GM18951 (cell line): ENCODE results near the gene MTX1.
A peak's percentile ranks its signal among the peaks of the same experiment; 100 is the strongest.

Experiments
- POLR2A ChIP-seq: IDR thresholded peaks from 4 replicates; pipeline ENCODE4 v1.6.1; 2011; ENCODE audit warnings: mild to moderate bottlenecking; ENCODE audit not compliant: insufficient read length, insufficient read depth; ENCODE audit errors: extremely low read depth
- in situ Hi-C: fragments of 300-500 bp; cut with MboI; formaldehyde crosslinking; loops from one replicate; pipeline ENCODE4 v1.12.0; 2022; ENCODE audit warnings: low sequenced_read_pairs, mixed read lengths, inconsistent platforms; ENCODE audit not compliant: unreplicated experiment

The MTX1 gene

DNA sequence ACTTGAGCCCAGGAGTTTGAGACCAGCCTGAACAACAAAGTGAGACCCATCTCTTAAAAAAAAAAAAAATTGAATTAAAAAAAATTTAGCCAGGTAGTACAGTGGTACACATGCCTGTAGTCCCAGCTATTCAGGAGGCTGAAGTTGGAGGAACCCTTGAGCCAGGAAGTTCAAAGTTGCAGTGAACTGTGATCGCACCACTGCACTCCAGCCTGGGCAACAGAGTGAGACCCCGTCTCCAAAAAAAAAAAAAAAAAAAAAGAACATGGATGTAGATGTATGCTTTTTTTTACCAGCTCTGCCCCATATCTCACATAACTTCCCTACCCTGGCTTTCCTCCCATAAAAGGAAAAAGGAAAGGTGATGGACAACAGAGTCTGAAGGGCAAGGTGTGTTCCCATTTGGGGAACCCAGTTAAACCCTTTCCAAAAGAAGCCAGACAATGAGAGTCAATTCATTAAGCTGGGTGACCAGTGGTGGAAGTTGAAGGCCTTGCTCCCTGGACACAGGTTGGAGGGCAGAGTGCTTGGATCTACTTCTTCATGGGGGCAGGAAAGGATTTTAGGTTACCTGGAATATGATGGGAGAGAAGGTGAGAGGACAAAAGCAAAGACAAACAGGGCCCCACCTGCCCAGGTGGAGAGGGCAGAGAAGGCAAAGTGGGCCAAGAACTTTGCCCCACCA is 38.3 kb upstream of the MTX1 start:
- no peak for TF ChIP-seq POLR2A
- in situ Hi-C loops, result loop anchor here (5.0 kb wide), 1 partner anchor 83 kb away; no protein-coding TSS in a partner anchor

DNA sequence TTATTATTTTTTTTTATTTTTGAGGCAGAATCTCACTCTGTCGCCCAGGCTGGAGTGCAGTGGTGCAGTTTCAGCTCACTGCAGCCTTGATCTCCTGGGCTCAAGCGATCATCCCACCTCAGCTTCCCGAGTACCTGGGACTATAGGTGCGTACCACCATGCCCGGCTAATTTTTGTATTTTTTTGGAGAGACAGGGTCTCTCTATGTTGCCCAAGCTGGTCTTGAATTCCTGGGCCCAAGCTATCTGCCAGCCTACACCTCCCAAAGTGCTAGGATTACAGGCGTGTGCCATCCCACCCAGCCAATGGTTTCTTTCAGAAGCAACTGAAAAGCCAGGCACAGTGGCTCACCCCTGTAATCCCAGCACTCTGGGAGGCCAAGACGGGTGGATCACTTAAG is 37.7 kb upstream of the MTX1 start:
- no peak for TF ChIP-seq POLR2A
- in situ Hi-C loops, result loop anchor here (5.0 kb wide), 1 partner anchor 84 kb away; no protein-coding TSS in a partner anchor

DNA sequence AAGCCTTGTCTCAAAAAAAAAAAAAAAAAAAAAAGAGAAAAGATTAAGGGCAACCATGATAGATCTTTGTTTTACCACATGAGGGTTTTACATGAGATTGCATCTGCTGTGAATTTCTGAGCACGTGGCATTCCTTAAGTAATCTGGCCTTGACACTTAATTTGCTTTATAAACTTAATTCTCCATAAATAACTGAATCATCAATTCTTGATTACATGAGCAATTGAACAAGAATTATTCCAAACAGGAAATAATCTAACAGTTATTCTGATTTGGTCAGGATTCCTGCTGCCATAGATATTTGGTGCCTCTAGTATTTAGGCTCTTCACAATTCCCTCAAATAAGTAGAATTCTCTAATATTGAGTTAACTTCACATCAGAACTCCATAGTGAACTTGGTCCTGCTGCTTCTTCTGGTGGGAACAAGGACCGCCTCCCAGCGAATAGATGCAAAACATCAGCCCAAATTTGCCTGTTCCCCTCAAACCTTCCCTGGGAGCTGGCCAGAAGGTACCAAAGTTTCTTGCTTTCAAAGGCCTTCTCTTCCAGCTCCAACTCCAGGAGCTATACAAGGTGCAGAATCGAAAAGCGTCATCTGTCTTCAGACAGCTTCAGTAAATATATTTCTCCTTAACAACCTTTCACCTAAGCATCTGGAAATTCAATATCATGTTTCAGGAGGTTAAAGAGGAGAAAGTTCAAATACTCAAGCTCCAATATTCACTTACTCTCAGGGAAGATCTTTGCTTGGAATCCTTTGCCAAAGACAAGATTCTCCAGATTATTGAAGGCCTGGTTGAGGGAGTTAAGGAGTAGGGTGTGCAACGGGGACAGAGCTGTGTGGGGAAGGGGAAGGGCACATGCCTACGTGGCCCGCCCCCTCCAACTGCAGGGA is 36.4 kb upstream of the MTX1 start:
- in situ Hi-C loops, result loop anchor here (5.0 kb wide), 1 partner anchor 85 kb away; no protein-coding TSS in a partner anchor
- no peak for TF ChIP-seq POLR2A

DNA sequence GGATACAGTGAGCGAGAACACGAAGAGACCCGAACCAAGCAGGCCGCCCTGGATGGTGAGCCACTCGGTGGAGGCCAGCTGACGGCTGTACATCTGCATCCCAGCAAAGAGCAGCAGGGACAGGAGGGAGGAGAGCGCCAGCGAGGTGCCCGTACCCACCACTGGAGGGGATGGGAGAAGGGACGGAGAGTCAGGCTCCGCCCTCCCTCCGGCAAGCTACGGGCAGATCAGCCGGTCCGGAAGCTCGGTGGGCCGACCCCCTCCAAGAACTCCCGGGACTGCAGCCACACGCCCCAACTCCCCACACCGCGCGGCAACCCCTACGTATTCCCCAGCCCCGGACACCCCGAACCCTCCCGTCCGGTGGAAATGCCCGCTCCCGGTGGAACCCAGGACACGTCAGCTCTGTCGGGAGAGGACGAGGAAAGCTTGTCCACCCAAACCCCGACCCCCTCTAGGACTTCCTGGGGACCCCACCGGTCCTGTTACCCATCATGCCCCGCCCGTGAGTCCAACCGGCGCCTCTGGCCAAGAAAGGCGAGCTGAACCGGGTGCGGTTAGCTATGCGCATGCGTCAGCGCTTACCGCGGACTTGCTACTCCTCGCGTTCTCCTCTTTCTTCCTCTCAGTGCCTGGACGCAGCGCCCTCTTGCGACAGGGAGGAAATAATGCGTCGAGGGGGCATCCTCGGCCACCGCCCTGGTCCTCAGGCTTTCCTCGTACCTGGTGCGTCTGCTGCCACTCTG is 35.6 kb upstream of the MTX1 start, which contains the start of gene KRTCAP2:
Gene KRTCAP2, minus strand, starts transcription at position 573 of the 746 bp plus-strand sequence. Its CDS starts 80 bp downstream, at position 493.
- TF ChIP-seq POLR2A, result peak; percentile 93
- in situ Hi-C loops, result loop anchor here (5.0 kb wide), 1 partner anchor 86 kb away; no protein-coding TSS in a partner anchor

DNA sequence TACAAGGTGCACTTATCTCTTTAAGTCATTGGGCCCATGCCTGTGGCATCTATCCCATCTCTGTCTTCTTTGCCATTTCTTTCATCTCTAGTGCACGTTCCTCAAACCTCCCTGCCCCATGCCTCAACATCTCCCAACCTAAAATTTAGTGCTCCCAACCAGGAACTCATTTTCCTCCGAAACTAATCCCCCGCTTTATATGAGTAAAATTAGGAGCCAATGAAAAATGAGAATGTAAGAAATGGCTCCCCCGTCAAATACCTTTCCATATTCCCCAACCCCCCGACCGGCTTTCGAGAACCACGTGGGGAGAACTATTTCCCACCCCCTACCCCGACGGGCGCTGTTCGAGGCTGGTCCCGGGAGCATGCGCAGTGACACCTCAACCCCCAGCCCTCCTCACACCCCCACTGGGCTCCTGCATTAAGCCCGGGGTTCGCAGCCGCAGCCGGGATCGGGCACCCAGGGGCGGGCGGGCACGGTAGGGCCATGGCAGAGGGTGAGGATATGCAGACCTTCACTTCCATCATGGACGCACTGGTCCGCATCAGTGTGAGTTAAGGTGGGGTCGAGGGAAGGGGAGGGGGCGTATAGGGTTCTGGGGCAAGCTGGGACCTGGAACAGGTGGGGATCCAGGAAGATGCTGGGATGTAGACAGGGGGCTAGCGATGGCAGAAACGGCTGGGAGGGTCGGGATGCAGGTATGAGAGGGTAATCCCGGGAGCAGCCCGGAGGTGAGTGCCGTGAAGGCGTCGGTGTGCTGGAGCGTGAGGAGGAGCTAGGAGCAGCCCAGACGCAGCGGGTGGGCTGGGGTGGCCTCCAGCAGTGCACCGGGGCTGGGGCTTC is 34.8 kb upstream of the MTX1 start, which contains the start of gene TRIM46:
Gene TRIM46, plus strand, starts transcription at position 372 of the 846 bp plus-strand sequence. Its CDS starts 118 bp downstream, at position 490.
- no peak for TF ChIP-seq POLR2A
- in situ Hi-C loops, result loop anchor here (5.0 kb wide), 1 partner anchor 86 kb away; no protein-coding TSS in a partner anchor

DNA sequence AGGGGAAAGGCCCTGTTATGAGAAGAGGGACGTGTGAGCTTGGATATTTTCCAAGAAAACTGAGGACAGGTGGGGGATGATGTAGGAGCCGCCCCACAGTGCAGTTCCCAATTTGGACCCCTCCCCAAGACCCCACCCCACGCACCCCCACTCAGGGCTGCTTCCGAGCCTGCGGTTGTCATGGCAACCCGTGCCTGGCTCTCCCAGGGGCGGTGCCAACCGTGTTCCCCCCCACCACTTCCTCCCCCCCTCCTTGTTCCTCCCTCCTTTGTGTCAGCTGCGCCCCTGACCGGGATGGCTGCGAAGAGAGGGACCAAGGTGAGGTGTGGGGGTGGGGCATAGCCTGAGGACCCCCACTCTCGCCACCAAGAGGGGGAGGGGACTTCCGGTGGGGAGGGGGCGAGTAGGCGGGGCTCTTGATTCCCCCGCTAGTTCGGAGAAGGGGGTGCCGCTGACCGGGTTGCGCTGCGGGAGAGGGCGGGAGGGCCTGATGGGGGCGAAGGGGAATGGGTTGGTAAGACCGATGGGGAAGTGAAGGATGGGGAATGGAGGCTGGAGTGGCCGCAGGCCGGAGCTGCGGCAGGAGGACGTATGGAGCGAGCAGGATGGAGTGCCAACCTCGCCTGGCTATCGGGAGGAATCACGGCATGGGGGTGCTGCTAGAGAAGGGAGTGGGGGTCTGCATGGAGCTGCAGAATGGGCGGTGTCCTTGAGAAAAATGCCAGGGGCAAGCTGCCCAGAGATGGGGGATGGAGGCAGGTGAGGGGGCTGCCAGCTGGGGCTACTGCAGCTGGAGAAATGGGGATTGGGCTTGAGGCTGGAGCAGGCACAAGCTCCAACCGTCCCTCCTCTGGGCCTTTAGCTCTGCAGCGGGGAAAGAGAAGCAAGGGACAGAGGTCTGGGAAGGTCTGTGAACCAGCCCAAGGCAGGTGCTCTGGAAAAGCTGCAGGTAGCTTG is 33.9 kb upstream of the MTX1 start:
- in situ Hi-C loops, result loop anchor here (5.0 kb wide), 1 partner anchor 87 kb away; no protein-coding TSS in a partner anchor

DNA sequence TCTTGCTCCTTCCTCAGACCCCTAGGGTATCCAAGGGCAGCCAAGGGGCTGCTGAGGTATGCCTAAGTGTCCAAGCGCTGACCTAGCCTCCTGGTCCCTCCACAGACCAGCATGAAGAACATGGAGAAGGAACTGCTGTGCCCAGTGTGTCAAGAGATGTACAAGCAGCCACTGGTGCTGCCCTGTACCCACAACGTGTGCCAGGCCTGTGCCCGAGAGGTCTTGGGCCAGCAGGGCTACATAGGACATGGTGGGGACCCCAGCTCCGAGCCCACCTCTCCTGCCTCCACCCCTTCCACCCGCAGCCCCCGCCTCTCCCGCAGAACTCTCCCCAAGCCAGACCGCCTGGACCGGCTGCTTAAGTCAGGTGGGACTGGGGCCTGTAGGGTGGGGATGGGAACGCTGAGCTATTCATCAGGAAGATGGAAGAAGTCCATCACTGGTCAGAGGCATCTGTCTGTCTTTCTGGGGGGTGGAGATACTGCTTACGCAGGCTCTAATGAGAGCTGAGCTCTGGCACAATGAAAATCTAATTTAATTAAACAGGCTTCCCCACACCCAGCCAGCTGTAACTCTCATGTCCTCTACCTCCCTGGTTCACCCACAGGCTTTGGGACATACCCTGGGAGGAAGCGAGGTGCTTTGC is 33.1 kb upstream of the MTX1 start:
- TF ChIP-seq POLR2A, result no peak
- in situ Hi-C loops, result no loop called here

More for the DNA sequence above, 33.9 kb upstream of the MTX1 start:
- TF ChIP-seq POLR2A, result no peak

DNA sequence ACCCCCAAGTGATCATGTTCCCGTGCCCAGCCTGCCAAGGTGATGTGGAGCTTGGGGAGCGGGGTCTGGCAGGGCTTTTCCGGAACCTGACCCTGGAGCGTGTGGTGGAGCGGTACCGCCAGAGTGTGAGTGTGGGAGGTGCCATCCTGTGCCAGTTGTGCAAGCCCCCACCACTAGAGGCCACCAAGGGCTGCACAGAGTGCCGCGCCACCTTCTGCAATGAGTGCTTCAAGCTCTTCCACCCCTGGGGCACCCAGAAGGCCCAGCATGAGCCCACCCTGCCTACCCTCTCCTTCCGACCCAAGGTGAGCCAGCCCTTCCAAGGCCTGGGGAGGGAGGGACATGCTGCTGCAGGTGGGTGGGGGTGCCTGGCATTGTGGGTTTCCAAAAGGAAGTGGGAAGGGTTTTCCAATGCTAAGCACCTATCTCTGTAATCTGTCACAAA is 32.5 kb upstream of the MTX1 start:
- in situ Hi-C loops, result no loop called here
- no peak for TF ChIP-seq POLR2A

DNA sequence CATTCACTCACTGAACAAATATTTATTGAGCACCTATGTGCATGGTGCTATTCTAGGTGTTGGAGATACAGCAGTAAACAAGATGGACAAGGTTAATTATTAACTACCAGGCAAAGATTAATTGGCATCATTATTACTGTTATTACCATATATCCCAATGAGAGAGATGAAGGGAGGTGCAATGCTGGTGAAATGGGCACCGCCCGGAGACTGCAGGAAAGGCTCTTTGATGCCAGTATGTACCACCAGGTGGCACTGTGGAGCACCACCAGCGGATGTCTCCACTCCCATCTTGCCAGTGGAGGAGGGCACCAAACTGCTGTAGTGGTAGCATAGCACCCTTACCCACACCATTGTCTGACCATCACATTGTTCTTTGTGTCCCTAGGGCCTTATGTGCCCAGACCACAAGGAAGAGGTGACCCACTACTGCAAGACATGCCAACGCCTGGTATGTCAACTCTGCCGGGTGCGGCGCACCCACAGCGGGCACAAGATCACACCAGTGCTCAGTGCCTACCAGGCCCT is 31.9 kb upstream of the MTX1 start:
- in situ Hi-C loops, result no loop called here
- TF ChIP-seq POLR2A, result no peak

DNA sequence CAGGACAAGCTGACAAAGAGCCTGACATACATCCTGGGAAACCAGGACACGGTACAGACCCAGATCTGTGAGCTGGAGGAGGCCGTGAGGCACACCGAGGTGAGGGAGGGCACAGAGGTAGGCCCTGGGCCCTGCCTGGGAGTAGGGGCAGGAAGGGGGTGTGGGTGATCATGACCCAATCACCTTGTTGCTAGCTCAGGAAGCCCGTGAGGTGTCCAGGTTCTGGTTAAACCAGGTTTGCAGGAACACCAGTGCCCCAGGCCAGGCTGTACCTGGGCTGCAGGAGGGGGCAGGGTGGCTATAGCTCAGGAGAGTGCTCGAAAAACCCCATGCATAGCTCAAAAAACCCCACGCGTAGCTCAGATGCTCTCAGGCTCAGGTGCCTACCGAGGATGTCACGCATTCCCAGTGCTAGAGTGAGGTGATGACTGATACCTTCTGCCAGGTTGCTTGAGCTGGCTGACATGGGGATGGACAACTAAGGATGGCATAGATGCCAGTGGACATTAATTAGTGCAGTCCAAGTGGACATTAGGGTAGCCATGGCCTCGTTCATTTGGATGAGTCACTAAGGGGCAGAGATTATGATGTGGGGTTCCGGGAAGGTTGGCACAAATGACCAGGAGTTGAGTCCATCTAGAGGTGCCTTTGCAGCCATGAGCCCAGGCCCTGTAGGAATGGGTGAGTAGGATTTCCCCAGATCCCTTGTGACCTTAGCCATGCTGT is 31.1 kb upstream of the MTX1 start:
- no peak for TF ChIP-seq POLR2A
- in situ Hi-C loops, result no loop called here

DNA sequence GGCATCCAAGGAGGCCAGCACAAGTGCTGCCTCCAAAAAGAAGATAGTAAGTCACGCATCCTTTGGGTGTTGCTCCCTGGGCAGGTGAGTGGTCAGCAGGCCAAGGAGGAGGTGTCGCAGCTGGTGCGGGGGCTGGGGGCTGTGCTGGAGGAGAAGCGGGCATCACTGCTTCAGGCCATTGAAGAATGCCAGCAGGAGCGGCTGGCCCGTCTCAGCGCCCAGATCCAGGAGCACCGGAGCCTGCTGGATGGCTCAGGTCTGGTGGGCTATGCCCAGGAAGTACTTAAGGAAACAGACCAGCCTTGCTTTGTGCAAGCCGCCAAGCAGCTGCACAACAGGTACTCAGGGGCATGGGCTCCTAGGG is 30.6 kb upstream of the MTX1 start:
- no peak for TF ChIP-seq POLR2A
- in situ Hi-C loops, result no loop called here
